Kidney epithelial cell (primary cell): ENCODE measurements around the gene FANCI. TPM values are rescaled to one million over a fixed set of nuclear protein-coding genes. Genes with fewer than 3 reads are reported as not detected.

Source experiments
- DNase-seq: peaks from one replicate; pipeline ENCODE4 v3.0.0-alpha.2; 2010; ENCODE audit warnings: low read depth
- H3K27me3 ChIP-seq: 2 replicates; pipeline ENCODE4 v1.6.0; 2011; ENCODE audit warnings: low read length; ENCODE audit not compliant: control insufficient read depth, insufficient read depth
- H3K36me3 ChIP-seq: 2 replicates; pipeline ENCODE4 v1.5.1; 2011; ENCODE audit warnings: low read length; ENCODE audit not compliant: control insufficient read depth, insufficient read depth
- H3K4me3 ChIP-seq: 2 replicates; pipeline ENCODE4 v1.5.1; 2011; ENCODE audit warnings: low read depth, mild to moderate bottlenecking, control low read depth, low read length
- CTCF ChIP-seq: IDR thresholded peaks from 2 replicates; pipeline ENCODE4 v1.5.1; 2011; ENCODE audit warnings: mild to moderate bottlenecking, moderate library complexity, low read length, control low read depth, inconsistent platforms; ENCODE audit not compliant: insufficient read depth, poor library complexity, severe bottlenecking
- total RNA-seq: library from RNA; depleted of rRNA; stranded (reverse); fragments of >200 nt; gene quantifications from 2 replicates; pipeline ENCODE4 v1.2.3, GENCODE V29; 2015

Gene FANCI
- total RNA-seq, 1 donor from 2014 or later, result 68.3 TPM

GRCh38 chr15:89328398-89329254, 84.8 kb downstream of the FANCI start:
- DNase-seq, result no peak
- Histone ChIP-seq H3K27me3 (no peaks in the 10 kb centered on the region), H3K4me3 (no peak overlapping the region), H3K36me3 (peaks cover 7% of the 10 kb centered on the region)
- TF ChIP-seq CTCF, result no peak

- DNase-seq, result no peak
- H3K27me3 ChIP-seq, result no peaks in the 10 kb centered on the region
- H3K4me3 ChIP-seq, result no peak overlapping the region
- no peak for TF ChIP-seq CTCF
- peaks cover 5% of the 10 kb centered on the region for H3K36me3 ChIP-seq
Measured at GRCh38 chr15:89329329-89330084, 85.7 kb downstream of the FANCI start.

- no peak for DNase-seq
- Histone ChIP-seq H3K36me3 (peaks cover 5% of the 10 kb centered on the region), H3K4me3 (no peak overlapping the region), H3K27me3 (no peaks in the 10 kb centered on the region)
- no peak for TF ChIP-seq CTCF
Measured at GRCh38 chr15:89330119-89330518, 86.3 kb downstream of the FANCI start.

- TF ChIP-seq CTCF, result no peak
- Histone ChIP-seq H3K27me3 (no peaks in the 10 kb centered on the region), H3K36me3 (peaks cover 5% of the 10 kb centered on the region), H3K4me3 (no peak overlapping the region)
- DNase-seq, result no peak
Measured at GRCh38 chr15:89330881-89331595, 87.3 kb downstream of the FANCI start.

- no peak overlapping the region for H3K4me3 ChIP-seq
- DNase-seq, result no peak
- TF ChIP-seq CTCF, result peak; percentile 69
- no peaks in the 10 kb centered on the region for H3K27me3 ChIP-seq
- peaks cover 5% of the 10 kb centered on the region for H3K36me3 ChIP-seq
Measured at GRCh38 chr15:89332446-89332845, 88.7 kb downstream of the FANCI start.
